HPDE6-E6E7 (cell line): ENCODE measurements around the gene CD34.

Experiments used
- DNase-seq: peaks from one replicate; pipeline ENCODE4 v3.0.0; 2011; ENCODE audit warnings: missing footprints; ENCODE audit errors: extremely low spot score

The CD34 gene

GRCh38 chr1:207873055-207873890 lies 37.7 kb downstream of the CD34 start:
- no peak for DNase-seq

- DNase-seq = no peak
Observed at GRCh38 chr1:207872621-207873020, 38.3 kb downstream of the CD34 start.

GRCh38 chr1:207871117-207871649 lies 39.7 kb downstream of the CD34 start:
- no peak for DNase-seq

- DNase-seq = no peak
Observed at GRCh38 chr1:207870306-207871031, 40.5 kb downstream of the CD34 start.

GRCh38 chr1:207869859-207870258 lies 41.1 kb downstream of the CD34 start:
- no peak for DNase-seq

- peak; percentile 70 for DNase-seq
Observed at GRCh38 chr1:207868774-207869721, 41.9 kb downstream of the CD34 start.

- no peak for DNase-seq
Observed at GRCh38 chr1:207868251-207868773, 42.6 kb downstream of the CD34 start.

- no peak for DNase-seq
Observed at GRCh38 chr1:207867136-207868109, 43.5 kb downstream of the CD34 start.

GRCh38 chr1:207866471-207867135 lies 44.3 kb downstream of the CD34 start:
- no peak for DNase-seq

GRCh38 chr1:207863893-207864535 lies 46.9 kb downstream of the CD34 start:
- no peak for DNase-seq

GRCh38 chr1:207862241-207862787 lies 48.6 kb downstream of the CD34 start:
- DNase-seq = no peak

- no peak for DNase-seq
Observed at GRCh38 chr1:207861442-207862177, 49.3 kb downstream of the CD34 start.

- DNase-seq = no peak
Observed at GRCh38 chr1:207860531-207860930, 50.4 kb downstream of the CD34 start.

GRCh38 chr1:207858806-207859205 lies 52.1 kb downstream of the CD34 start:
- DNase-seq = no peak

GRCh38 chr1:207858281-207858680 lies 52.6 kb downstream of the CD34 start:
- DNase-seq = no peak

- DNase-seq = no peak
Observed at GRCh38 chr1:207857447-207857846, 53.5 kb downstream of the CD34 start.

- DNase-seq = no peak
Observed at GRCh38 chr1:207856276-207857023, 54.5 kb downstream of the CD34 start.
